Measurements from ENCODE around the gene ZSWIM6.

GRCh38 chr5:61559722-61560121, 227.7 kb downstream of the ZSWIM6 start:
- no peak for TF ChIP-seq CTCF (conservative IDR thresholded peaks at IDR 0.05; ENCODE audit: low read depth in 2 of 2)
- no peak for TF ChIP-seq POLR2AphosphoS5 (IDR thresholded peaks at IDR 0.05; ENCODE audit: low read depth)

Data from GM23338 (cell line).